ENCODE measurements around the gene MYO5A. TPM values are rescaled to one million over a fixed set of nuclear protein-coding genes. Genes with fewer than 3 reads are reported as not detected.

The MYO5A gene
- total and polyA plus RNA-seq, 9 of the 15 experiments (the other 6 are each of a cell fraction or from before 2014, with no cell fraction given) = 0.03 to 0.82 (median 0.40) TPM

DNA sequence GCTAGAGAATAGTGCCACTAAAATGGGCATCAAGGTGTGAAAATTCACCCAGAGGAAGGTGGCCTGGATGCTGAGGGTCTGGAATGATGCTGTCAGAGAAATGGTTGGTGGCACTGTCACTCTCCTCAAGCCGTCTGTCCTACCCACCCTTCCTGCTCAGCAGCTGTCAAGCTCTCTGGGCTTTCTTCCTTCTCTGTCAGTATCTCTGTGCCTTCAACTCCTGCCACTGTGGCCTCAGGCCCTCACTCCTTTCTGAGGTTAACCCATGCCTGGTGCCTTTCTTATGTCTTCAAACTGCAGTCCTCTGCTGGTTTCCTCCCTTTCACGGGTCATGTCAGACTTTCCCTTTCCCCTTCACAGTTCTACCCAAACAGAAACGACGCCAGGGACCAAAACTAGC is 237.5 kb downstream of the MYO5A start:
- in situ Hi-C loops (cut with MboI) = no loop called here
- ATAC-seq = no peak
- TF ChIP-seq SAFB2 (IDR thresholded peaks at IDR 0.05; ENCODE audit: borderline replicate concordance, low read depth, low read length, severe bottlenecking) = no peak
- no peak for TF ChIP-seq ZNF695 (CRISPR knock-in tag; IDR thresholded peaks at IDR 0.05)
- TF ChIP-seq RFX1 (IDR thresholded peaks at IDR 0.05) = no peak
- TF ChIP-seq ZBTB33 (CRISPR knock-in tag; IDR thresholded peaks at IDR 0.05) = no peak
- TF ChIP-seq, protein P1, sequence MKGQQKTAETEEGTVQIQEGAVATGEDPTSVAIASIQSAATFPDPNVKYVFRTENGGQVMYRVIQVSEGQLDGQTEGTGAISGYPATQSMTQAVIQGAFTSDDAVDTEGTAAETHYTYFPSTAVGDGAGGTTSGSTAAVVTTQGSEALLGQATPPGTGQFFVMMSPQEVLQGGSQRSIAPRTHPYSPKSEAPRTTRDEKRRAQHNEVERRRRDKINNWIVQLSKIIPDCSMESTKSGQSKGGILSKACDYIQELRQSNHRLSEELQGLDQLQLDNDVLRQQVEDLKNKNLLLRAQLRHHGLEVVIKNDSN (CRISPR knock-in tag; IDR thresholded peaks at IDR 0.05) = no peak
- no peak for TF ChIP-seq L3MBTL2 (IDR thresholded peaks at IDR 0.05)
- TF ChIP-seq ZNF282 (CRISPR knock-in tag; IDR thresholded peaks at IDR 0.05) = no peak
- no peak for TF ChIP-seq ZNF609 (CRISPR knock-in tag; IDR thresholded peaks at IDR 0.05; ENCODE audit: borderline replicate concordance)
- no peak for TF ChIP-seq FOXM1 (IDR thresholded peaks at IDR 0.05; ENCODE audit: low read depth)
- no peak for TF ChIP-seq FOXM1 (CRISPR knock-in tag; IDR thresholded peaks at IDR 0.05; ENCODE audit: low read depth)
- TF ChIP-seq ZBTB26 (CRISPR knock-in tag; IDR thresholded peaks at IDR 0.05) = no peak

More for the DNA sequence above, 237.5 kb downstream of the MYO5A start:
- Histone ChIP-seq H3K9me3 (replicated peaks; ENCODE audit: control insufficient read depth, insufficient read depth, low read depth, low read length) (no peaks in the 10 kb centered on the region), H3K79me2 (ENCODE audit: control insufficient read depth, insufficient read depth, low read length) (no peaks in the 10 kb centered on the region), H4K20me1 (replicated peaks; ENCODE audit: control insufficient read depth, insufficient read depth, low read length) (no peaks in the 10 kb centered on the region), H3K4me2 (ENCODE audit: insufficient read depth, low read length) (no peak overlapping the region), H3K4me1 (replicated peaks in 1 of 2; ENCODE audit: control insufficient read depth in 2 of 2, insufficient read depth in 2 of 2, low read length in 2 of 2) (peaks cover 0 to 9% of the 10 kb centered on the region in 2 experiments; a peak in 2 of 5 replicates), H3K36me3 (ENCODE audit: control insufficient read depth, insufficient read depth, low read length) (no peaks in the 10 kb centered on the region), H3K4me3 (no peak overlapping the region), H2AFZ (ENCODE audit: low read depth, low read length) (no peak overlapping the region), H3K27ac (ENCODE audit: extremely low read depth, low read depth, low read length) (no peak overlapping the region), H3K27me3 (ENCODE audit: control insufficient read depth in 2 of 2, insufficient read depth in 2 of 2, low read length in 2 of 2) (peaks cover 18 to 55% of the 10 kb centered on the region in 2 experiments; a peak in 3 of 5 replicates), H3K9ac (ENCODE audit: insufficient read depth in 1 of 2, low read depth in 2 of 2, low read length in 2 of 2) (no peak overlapping the region), H3K9me1 (ENCODE audit: control insufficient read depth, insufficient read depth, low read length) (no peaks in the 10 kb centered on the region)
- FAIRE-seq = no peak
- no peak for DNase-seq (ENCODE audit: extremely low read depth in 1 of 4, low spot score in 3 of 4)
- ChIA-PET CTCF (ENCODE audit: low intra/inter-chr PET ratio) (no interaction called here), POLR2A (interaction anchor here (1.2 kb wide), 1 partner anchor 20 kb away, joined by 3 read pairs; no protein-coding TSS in a partner anchor)
- BruUV-seq (replicated peaks) = no TSS peak
- WGBS (ENCODE audit: insufficient coverage, low coverage, missing lambda C conversion rate) = 0% methylated on average over 4 of the region's 4 CpGs
- intact Hi-C loops (cut with micrococcal nuclease) = no loop called here

Measured in K562 (cell line).